NCI-H2171 treated with DMSO at 0.1 percent for 48 hours (cell line): ENCODE data around the gene PRICKLE3.

Experiments used
- DNase-seq: peaks from one replicate; lab custom pipeline; 2025; lab: John Stamatoyannopoulos, UW

Gene PRICKLE3

GRCh38 chrX:49186125-49187027, at the start of gene PRICKLE3:
TSS of gene PRICKLE3 (minus strand) at chrX:49186373. CDS start at chrX:49186297, 76 bp downstream.
- peak; percentile 52 for DNase-seq

GRCh38 chrX:49233887-49234555, 47.8 kb upstream of the PRICKLE3 start:
- DNase-seq, result no peak

DNA sequence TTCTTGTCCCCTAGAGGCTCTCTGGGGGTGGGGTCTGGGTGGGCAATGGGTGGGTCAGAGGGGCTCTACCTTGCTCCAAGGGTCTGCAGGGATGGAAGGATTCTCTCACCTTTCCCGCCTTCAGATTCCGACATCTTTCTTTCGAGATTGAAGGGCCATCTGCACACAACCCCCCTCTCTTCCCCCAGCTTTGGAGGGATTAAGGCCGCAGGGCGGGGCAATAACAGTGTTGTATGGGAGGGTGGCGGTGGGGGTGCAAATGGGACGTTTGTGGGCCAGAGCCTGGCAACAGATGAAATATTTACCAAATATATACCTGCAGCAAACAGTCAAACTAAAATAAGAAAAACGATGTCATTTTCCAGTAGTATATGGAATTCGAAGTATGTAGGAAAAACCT, 47.0 kb upstream of the PRICKLE3 start, which contains the start of gene CACNA1F:
Gene CACNA1F, minus strand, starts transcription at position 165 of the 400 bp plus-strand sequence. Its CDS starts 31 bp downstream, at position 134.
- no peak for DNase-seq

- no peak for DNase-seq
Measured at GRCh38 chrX:49232525-49232924, 46.4 kb upstream of the PRICKLE3 start.

DNA sequence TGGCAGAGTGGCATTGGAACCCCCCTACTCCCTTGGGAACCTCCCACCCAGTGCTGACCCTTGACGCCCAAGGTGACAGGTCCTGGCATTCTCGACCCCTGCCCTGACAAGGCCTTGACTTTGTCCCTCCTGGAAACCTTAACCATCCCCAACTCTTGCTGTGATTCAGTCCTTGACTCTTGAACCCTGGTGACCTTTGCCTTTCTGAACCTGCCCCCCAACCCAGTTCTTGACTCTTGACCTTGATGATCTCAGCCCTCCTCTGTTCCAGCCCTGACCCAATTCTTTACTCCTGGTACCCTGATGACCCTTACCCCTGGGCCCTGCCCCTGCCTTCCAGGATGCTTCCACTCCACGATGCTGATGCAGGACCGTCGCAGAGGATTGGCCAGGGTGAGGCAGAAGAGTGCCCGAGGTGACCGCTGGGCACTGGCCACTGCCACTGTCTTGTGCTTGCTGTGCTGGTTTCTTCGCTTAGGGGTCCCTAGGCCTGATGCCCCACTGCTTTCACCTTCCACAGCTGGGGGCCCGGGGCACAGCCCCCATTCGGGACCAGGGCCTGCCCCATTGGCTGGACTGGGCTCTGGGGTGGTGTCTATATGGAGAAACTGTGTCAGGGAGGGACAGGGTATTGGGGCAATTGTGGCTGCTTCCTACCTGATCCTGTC, 45.3 kb upstream of the PRICKLE3 start:
- DNase-seq, result no peak

DNA sequence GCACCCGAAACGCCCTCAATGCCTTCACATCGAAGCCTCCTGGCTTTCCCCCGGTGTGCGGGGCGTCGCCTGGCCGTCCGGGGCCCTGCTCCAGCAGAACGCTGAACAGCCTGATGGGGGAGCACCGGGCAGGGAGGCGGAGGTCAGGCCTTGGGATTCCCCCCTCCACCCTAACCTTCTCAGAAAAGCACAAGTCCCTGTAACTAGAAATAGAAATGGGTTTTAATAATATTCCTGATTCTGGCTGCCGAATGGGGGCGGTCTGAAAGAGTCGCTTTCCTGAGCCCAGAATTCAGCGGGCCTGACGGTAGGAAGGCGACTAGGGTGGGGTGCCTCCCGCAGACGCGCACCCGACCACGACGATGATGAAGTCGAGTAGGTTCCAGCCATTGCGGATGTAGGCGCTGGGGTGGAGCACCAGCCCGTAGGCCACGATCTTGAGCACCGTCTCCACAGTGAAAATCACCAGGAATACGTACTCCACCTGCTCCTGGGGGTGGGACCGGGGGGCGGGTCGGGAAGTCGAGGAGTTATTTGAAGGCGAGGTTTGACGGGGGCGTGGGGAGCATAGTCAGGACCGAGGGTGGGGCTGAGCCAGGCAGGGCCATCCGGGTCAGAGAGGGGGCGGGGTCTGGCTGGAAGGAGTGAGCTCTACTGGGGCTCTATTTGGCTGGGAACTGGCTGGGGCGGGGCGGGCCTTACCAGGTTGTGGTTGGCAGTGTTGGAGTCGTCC, 44.5 kb upstream of the PRICKLE3 start:
- DNase-seq, result peak; percentile 53

DNA sequence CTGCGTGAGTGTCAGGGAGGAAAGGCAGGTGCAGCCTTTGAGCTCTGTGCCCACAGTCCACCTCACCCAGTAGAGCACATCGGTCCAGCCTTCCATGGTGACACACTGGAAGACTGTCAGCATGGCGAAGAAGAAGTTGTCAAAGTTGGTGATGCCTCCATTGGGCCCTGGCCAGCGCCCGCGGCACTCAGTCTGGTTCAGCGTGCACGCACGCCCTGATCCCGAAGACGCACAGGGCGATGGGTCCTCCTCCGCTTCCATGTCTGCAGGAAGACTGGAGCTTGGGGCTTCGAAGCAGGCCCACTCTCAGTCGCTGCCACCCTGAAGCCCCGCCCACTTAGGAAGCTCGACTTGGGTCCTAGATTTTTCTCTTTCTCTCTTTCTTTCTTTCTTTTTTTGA, 42.0 kb upstream of the PRICKLE3 start:
- DNase-seq, result no peak

- DNase-seq, result no peak
Measured at GRCh38 chrX:49227726-49228125, 41.6 kb upstream of the PRICKLE3 start.

DNA sequence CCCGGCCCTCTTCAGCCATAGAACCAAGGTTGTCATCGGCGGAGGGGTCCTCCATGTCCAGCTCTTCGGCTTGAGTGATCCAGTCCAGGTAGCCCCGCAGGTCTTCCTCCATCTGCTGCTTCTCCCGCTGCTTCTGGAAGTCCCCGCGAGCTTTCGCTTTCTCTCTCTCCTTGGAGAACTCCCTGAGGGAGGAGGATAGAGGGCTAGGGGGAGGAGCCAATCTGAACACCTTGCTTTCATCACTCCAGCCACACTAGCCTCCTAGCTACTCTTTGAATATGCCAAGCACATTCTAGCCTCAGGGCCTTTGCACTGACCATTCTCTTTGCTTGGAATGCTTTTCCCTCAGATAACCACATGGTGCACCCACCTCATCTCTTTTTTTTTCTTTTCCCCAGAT, 40.8 kb upstream of the PRICKLE3 start:
- DNase-seq, result no peak

- no peak for DNase-seq
Measured at GRCh38 chrX:49225858-49226257, 39.7 kb upstream of the PRICKLE3 start.

DNA sequence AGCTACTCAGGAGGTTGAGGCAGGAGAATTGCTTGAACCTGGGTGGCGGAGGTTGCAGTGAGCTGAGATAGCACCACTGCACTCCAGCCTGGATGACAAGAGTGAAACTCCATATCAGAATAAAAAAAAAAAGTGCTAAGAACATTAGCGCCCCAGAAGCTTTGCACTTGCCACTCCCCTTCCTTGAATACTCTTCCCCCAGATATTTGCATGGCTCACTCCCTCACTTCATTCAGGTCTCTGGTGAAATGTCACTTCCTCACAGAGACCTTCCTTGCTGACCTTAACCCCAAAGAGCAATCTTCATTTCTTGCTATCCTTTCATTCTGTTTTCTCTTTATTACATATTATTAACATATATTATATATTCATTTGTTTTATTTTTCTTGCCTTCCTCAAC, 35.7 kb upstream of the PRICKLE3 start:
- no peak for DNase-seq

DNA sequence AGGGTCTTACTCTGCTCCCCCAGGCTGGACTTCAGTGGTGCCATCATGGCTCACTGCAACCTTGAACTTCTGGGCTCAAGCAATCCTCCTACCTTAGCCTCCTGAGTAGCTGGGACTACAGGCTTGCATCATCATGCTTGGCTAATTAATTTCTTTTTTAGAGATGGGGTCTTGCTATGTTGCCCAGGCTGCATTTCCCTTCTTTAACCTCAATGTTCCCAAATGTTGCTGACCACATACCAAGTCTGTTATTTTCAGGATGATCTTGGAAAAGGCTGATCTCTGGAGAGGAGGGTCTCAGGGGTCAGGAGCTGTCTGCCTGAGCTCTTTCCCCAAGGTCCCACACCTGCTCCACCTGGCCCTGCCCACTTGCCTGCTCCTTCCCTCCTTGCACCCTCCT, 33.9 kb upstream of the PRICKLE3 start:
- no peak for DNase-seq

DNA sequence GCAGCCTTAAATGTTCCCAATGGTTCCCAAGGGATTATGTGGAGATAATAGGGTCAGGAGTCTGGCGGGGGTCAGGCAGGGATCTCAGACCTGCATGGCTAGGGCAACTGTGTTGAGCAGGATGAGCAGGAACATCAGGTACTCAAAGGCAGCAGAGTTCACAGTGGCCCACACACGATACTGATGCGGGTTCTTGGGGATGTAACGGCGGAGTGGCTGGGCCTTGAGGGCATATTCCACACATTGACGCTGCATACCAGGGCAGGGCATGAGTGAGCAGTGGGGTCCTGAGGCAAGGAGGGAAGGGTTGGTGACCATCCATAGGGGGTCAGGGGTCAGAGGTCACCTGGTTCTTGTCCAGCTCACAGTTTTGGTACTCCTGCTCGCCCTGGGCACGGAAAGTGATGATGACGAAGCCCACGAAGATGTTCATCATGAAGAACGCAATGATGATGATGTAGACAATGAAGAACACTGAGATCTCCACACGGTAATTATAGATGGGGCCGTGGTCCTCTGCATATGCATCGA, 28.9 kb upstream of the PRICKLE3 start:
- no peak for DNase-seq

DNA sequence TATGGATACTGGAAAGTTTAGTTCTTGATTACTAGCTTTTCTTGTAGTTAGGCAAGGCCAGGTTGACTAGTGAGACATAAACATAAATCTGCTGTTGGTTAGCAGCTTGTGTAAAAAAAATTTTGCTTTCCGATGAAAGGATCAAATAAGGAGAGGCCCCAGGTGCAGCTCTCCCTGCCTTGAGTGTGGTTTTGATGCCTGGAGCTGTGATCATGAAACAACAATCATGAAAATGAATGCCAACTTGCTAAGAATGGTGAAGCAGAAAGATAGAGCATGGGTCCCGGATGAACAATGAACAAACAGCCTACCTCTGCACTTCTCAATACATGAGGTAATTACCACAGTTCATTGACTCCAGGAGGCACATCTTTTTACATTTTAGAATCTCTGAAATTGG, 28.2 kb upstream of the PRICKLE3 start:
- no peak for DNase-seq

DNA sequence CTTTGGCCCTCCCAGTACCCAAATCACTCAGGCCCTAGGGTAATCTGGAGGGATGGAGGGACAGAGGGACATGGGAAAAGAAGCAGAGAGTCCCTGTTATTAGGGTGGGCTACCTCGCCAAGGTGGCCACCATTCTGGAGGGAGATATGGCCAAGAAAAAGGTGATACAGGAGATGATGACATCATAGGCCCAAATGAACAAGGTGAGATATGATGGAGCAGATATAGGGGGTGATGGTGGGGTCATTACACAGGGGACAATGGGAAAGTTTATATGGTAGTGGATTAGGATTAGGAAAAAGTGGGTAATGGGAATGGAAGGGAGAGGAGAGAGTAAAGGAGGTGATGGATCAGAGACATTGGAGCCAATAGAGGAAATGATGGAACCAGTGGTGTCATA, 26.7 kb upstream of the PRICKLE3 start:
- DNase-seq, result no peak

- no peak for DNase-seq
Measured at GRCh38 chrX:49212209-49212608, 26.0 kb upstream of the PRICKLE3 start.

- no peak for DNase-seq
Measured at GRCh38 chrX:49211074-49211473, 24.9 kb upstream of the PRICKLE3 start.

DNA sequence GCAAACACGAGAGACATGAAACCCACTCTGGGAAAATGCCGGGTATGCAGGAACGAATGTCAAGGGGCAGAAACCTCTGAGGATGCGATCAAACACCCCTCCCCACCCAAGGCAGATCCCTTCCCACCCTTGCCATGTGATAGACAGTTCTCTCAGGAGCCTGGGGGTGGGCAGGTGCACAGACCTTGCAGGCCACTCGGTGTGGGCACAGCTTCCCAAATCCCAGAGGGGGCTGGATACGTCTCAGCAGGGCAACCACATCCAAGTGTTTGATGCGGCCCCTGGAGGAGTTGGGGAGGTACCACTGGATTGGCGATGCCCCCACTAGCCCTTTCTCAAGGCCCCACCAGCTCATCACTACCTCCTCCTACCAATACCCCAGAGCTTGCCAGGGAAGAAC, 24.2 kb upstream of the PRICKLE3 start:
- DNase-seq, result no peak

- DNase-seq, result peak; percentile 76
Measured at GRCh38 chrX:49209434-49210251, 23.5 kb upstream of the PRICKLE3 start.

GRCh38 chrX:49208399-49208798, 22.2 kb upstream of the PRICKLE3 start:
- no peak for DNase-seq

GRCh38 chrX:49206543-49206942, 20.4 kb upstream of the PRICKLE3 start:
- no peak for DNase-seq
